Progenitor cell of endocrine pancreas (in vitro differentiated cells): ENCODE data around the gene CCL1. TPM values are rescaled to one million over a fixed set of nuclear protein-coding genes. Genes with fewer than 3 reads are reported as not detected.

ENCODE experiments used
- DNase-seq: peaks from one replicate; pipeline ENCODE4 v3.0.0; 2021; ENCODE audit warnings: low spot score; ENCODE audit not compliant: unreplicated experiment
- H3K27ac Mint-ChIP-seq: 2 replicates; pipeline ENCODE4 v1.8.0; 2021; ENCODE audit warnings: mild to moderate bottlenecking, moderate library complexity, mixed read lengths
- H3K27me3 Mint-ChIP-seq: 2 replicates; pipeline ENCODE4 v1.8.0; 2021; ENCODE audit warnings: mixed read lengths
- H3K36me3 Mint-ChIP-seq: 2 replicates; pipeline ENCODE4 v1.8.0; 2022; ENCODE audit warnings: mixed read lengths; ENCODE audit not compliant: insufficient read depth
- H3K4me1 Mint-ChIP-seq: 2 replicates; pipeline ENCODE4 v1.8.0; 2021; ENCODE audit warnings: low read depth, mixed read lengths
- H3K4me3 Mint-ChIP-seq: 2 replicates; pipeline ENCODE4 v1.8.0; 2021; ENCODE audit warnings: low read depth, mild to moderate bottlenecking, moderate library complexity, mixed read lengths
- H3K9me3 Mint-ChIP-seq: 2 replicates; pipeline ENCODE4 v1.8.0; 2021; ENCODE audit warnings: low read depth, mixed read lengths
- total RNA-seq: library from RNA; stranded (reverse); gene quantifications from 2 replicates; pipeline ENCODE4 v1.2.1, GENCODE V29; 2021
- TF ChIP-seq, protein P1 (sequence below): fragments of 200-600 bp; sonication (generic); IDR thresholded peaks from one replicate; pipeline ENCODE4 v1.5.0; 2021; ENCODE audit warnings: antibody characterized with exemption, mild to moderate bottlenecking; ENCODE audit not compliant: unreplicated experiment

Gene CCL1
- total RNA-seq, 1 donor from 2014 or later, result not detected

DNA sequence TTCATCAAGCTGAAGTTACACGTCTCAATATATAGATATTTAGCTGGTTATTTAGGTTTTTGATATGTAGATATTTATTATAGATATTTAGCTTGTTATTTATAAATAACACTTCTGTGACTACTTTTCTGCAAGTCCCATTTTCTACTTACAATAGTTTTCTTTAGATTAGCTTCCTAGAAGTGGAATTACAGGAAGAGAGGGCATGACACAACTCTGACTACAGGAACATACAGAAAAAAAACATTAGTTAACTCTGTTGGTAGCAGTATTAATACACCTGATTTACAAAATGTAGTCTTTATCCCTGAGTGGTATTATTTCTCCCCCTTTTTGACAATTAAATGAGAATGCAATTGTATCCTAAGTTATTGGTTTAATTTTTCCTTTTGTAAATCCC lies 21.2 kb upstream of the CCL1 start:
- Mint-ChIP-seq H3K27me3 (peaks cover 22% of the 10 kb centered on the region), H3K4me3 (no peak overlapping the region), H3K9me3 (no peaks in the 10 kb centered on the region), H3K4me1 (peaks cover 2% of the 10 kb centered on the region), H3K36me3 (no peaks in the 10 kb centered on the region), H3K27ac (no peak overlapping the region)
- TF ChIP-seq, protein P1, sequence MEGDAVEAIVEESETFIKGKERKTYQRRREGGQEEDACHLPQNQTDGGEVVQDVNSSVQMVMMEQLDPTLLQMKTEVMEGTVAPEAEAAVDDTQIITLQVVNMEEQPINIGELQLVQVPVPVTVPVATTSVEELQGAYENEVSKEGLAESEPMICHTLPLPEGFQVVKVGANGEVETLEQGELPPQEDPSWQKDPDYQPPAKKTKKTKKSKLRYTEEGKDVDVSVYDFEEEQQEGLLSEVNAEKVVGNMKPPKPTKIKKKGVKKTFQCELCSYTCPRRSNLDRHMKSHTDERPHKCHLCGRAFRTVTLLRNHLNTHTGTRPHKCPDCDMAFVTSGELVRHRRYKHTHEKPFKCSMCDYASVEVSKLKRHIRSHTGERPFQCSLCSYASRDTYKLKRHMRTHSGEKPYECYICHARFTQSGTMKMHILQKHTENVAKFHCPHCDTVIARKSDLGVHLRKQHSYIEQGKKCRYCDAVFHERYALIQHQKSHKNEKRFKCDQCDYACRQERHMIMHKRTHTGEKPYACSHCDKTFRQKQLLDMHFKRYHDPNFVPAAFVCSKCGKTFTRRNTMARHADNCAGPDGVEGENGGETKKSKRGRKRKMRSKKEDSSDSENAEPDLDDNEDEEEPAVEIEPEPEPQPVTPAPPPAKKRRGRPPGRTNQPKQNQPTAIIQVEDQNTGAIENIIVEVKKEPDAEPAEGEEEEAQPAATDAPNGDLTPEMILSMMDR, result no peak
- no peak for DNase-seq

DNA sequence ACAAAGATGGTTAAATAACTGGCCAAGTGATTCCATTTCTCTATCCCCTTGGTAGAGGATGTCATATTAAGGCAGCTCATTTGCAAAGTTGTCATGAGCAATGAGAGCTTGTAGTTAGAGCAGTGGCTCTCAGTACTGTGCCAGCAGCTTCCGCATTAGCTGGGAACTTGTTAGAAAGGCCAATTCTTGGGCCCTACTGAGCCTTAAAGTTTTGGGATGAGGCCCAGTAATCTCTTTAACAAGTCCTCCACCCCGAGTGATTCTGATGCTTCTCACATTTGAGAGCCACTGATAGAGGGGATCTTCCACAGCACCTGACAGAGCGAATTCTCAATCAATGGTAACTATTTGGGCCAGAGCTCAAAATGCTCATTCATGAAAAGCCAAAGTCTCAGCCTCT lies 20.2 kb upstream of the CCL1 start:
- TF ChIP-seq, protein P1, result no peak
- no peak overlapping the region for H3K4me3 Mint-ChIP-seq
- no peak overlapping the region for H3K27ac Mint-ChIP-seq
- DNase-seq, result no peak
- H3K9me3 Mint-ChIP-seq, result no peaks in the 10 kb centered on the region
- peaks cover 11% of the 10 kb centered on the region for H3K4me1 Mint-ChIP-seq
- peaks cover 20% of the 10 kb centered on the region for H3K27me3 Mint-ChIP-seq
- no peaks in the 10 kb centered on the region for H3K36me3 Mint-ChIP-seq

DNA sequence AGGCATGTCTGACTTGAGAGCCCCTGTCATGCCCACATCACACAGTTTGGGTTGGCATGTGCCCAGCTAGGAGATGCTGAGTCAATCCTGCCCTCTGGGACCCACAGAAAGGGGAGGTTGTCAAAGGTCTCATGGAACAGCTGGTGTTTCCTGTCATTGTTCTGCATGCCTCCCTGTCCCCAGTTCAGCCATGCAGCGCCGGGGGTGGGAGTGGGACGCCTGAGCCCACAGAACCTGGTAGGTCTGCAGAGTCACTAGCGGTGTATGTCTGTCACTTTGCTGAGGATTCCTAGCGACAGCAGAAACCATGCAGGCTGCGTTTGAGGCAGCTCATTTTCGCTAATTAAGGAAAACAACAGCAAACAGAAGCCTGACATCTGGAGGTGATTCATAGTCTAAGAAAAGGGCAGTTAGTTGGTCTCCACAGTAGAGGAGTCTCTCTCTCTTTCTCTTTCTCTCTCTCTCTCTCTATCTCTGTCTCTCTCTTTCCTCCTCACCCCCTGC lies 19.6 kb upstream of the CCL1 start:
- TF ChIP-seq, protein P1, result no peak
- peaks cover 20% of the 10 kb centered on the region for H3K27me3 Mint-ChIP-seq
- no peaks in the 10 kb centered on the region for H3K9me3 Mint-ChIP-seq
- H3K27ac Mint-ChIP-seq, result no peak overlapping the region
- no peak overlapping the region for H3K4me3 Mint-ChIP-seq
- DNase-seq, result no peak
- no peaks in the 10 kb centered on the region for H3K36me3 Mint-ChIP-seq
- H3K4me1 Mint-ChIP-seq, result peaks cover 11% of the 10 kb centered on the region

- Mint-ChIP-seq H3K27me3 (peaks cover 11% of the 10 kb centered on the region), H3K27ac (no peak overlapping the region), H3K4me3 (no peak overlapping the region), H3K4me1 (peaks cover 11% of the 10 kb centered on the region), H3K9me3 (no peaks in the 10 kb centered on the region), H3K36me3 (no peaks in the 10 kb centered on the region)
- TF ChIP-seq, protein P1, result no peak
- DNase-seq, result no peak
These were observed 16.8 kb upstream of the CCL1 start for GRCh38 chr17:34379868-34380267.

DNA sequence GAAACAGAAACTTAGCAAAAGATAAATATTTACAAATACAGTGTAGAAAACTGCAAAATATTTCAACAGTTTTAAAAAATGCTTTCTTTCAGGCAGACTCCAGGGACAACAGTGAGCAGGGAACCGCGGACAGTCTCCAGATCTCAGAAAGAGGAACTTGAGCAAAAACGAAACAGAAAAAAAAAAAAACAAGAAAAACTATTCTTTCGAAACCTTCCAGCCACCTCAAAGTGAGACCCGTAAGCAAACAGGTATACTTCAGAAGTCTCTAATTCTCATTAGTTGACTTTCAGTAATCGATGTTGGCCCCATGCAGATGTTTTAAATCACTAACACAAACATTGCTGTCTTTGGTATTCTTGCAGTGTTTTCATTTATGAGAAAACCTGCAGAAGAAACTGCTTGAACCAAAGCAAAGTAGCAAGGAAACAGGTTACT lies 15.7 kb upstream of the CCL1 start:
- peaks cover 11% of the 10 kb centered on the region for H3K4me1 Mint-ChIP-seq
- no peaks in the 10 kb centered on the region for H3K36me3 Mint-ChIP-seq
- no peak overlapping the region for H3K4me3 Mint-ChIP-seq
- H3K27ac Mint-ChIP-seq, result no peak overlapping the region
- TF ChIP-seq, protein P1, result no peak
- H3K27me3 Mint-ChIP-seq, result peaks cover 8% of the 10 kb centered on the region
- DNase-seq, result no peak
- H3K9me3 Mint-ChIP-seq, result no peaks in the 10 kb centered on the region
